Measurements from ENCODE around the gene SLC66A2.

Gene SLC66A2

DNA sequence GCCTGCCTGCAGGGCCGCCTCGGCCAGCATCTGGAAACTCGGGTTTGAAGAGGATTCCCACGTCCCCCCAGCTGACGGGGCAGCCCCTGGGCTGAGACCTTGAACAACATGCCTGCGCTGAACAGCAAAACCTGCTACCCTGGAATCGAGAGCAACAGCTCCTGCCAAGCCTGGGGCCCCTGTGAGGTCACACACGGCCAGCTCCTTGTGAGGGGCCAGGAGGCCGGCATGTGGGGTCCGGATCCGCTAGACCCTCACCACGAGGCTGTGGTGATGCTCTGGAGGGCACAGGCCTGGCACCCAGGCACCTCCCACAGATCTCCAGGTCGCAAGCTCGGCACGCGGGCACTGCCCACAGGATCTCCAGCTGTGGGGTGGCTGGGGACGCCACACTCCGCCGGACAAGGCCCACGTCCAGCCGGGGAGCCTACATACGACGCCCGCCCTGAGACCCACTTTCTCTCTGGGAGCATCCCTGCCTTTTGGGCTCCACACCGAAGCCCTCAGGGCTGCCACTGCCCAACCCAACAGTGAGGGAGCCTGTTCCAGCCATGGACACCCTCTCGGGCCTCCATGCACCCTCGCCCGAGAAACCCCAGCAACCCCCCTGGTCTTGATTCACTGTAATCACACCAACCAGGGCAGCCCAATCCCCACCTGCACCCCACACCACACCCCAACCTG lies 34.1 kb downstream of the SLC66A2 start:
- no peak for FAIRE-seq

DNA sequence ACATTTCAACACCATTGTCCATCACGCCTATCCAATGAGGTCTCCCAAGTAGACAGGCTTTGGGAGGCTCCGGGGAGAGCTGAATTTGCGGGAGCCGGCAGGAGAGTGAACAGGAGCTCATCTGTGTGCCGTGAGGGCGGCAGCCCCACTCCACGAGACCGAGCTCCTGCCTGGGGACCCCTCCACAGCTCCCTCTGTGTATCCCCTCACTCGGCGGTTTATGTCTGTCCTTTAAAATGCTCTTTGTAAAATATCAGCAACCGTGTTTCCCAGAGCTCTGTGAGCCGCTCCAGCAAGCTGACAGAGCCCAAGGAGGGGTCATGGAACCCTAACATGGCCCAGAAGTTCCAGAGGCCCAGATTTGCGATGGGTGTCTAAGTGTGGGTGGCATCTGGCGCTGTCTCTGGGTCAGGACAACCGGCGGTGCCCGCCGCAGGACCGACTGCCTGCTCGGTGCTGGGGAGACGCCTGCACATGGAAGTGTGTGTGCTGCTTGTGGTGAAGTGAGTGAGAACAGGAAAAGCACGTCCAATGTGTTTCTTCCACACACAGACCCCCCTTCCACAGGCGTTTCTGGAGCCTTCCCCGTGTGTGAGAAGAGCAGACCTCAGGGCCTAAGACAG lies 34.8 kb downstream of the SLC66A2 start:
- FAIRE-seq, result no peak

DNA sequence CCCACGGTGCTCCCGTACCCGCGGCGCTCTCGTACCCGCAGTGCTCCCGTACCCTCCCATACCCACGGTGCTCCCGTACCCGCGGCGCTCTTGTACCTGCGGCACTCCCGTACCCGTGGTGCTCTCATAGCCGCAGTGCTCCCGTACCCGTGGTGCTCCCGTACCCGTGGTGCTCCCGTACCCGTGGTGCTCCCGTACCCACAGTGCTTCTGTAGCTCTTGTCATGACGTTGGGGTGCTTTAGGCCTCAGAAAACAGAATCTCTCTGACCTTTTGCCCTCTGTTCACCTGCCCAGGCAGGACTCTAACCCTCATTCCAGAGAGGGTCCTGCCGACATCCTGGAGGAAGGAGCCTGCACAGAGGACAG lies 35.3 kb downstream of the SLC66A2 start:
- no peak for FAIRE-seq

DNA sequence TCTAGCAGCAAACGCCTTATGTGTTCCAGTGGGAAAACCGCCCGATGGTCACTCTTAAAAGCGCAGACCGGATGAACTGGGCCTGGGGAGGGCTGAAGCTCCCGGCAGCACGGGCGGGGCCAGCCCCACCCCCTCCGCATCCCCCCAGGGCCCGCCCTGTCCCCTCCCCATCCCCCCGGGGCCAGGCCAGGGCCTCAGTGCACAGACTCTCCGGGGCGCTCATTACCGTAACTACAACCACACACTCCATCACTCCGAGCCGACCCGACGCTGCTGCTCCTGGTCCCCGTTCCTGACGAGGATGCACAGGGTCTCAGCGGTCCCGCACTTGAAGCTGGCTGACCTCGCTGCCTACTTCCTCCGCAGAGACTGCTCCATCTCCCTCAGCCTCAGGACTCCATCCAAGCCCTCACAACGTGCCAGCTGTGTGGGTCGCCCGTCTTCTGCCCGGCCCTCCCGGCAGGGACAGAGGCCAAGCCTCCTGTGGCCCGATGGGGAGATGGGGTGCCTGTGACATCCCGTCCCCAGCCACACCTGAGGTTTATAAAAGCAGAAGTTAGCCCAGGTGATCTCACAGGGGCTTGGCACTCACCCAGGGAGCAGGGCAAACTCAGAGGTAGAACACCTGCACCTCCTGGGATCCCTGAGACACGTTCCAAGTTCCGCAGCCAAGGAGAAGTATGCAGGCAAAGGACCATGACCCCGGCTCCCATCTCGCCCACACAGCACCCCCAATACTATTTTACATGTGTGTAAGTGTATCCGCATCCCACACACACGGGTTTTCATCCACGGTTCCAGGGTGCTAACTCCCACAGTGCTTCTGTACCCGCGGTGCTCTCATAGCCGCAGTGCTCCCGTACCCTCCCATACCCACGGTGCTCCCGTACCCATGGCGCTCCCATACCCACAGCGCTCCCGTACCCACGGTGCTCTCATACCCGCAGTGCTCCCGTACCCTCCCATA lies 36.0 kb downstream of the SLC66A2 start:
- no peak for FAIRE-seq

DNA sequence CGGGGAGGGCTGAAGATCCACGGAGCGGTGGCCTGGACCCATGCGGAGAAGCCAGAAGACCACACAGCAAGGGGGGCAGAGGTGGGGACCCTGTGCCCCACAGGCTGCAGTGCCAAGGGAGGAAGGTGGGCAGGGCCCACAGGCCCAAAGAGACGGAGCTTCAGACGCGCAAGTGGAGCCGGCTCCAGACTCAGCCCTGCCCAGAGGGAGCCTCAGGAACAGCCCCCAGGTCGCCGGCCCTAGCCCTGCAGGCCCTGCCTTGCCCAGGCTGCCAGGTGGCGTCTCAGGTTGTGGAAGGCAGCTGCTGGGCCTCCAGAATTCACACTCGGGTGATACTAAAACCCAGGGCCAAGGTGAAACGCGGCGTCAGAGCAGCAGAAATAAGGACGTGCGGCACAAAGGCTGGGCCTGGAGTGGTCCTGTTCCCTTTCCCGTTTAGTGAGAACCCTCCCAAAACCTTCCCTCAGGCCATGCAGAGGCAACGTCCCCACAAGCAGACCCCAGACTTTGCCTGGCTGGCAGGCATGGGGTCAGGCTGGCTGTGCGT lies 36.8 kb downstream of the SLC66A2 start:
- no peak for FAIRE-seq

DNA sequence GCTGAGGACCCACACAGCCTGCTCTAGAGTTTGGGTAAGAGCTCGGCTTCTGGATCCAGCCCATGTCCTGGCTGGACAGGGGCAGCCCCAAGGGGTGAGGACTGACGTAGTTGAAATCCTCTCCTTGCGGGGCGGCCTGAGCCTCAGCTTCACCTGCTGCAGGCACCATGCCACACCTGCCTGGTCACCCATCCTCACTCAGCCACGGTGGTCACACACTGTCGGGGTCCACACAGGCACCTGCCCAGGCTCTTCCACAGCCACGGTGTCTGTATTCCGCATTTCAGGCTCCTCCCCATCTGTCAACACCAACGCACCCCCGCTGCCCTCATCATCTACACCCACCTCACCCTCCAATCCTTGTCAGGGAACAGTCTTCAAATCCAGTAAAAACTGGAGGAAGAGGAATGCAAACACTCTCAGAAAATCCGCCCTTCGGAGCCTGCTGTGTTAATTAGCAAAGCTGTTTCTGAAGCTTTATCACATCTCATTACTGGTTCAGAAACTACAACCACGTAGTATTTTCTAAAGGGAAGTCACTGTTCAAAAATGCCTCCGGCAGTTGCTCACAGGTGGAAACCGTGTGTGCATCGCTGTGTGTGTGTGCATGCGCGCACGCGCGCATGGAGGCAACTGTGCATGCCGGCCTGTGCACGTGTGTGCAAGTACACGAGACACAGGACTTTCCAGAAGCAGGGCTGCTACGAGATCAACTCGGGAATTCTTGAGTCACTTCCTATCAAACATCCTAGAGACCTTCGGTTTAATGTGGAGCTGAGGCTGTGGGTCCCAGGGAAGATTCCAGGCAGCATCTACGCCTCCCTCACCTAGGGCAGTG lies 38.2 kb downstream of the SLC66A2 start:
- no peak for FAIRE-seq

DNA sequence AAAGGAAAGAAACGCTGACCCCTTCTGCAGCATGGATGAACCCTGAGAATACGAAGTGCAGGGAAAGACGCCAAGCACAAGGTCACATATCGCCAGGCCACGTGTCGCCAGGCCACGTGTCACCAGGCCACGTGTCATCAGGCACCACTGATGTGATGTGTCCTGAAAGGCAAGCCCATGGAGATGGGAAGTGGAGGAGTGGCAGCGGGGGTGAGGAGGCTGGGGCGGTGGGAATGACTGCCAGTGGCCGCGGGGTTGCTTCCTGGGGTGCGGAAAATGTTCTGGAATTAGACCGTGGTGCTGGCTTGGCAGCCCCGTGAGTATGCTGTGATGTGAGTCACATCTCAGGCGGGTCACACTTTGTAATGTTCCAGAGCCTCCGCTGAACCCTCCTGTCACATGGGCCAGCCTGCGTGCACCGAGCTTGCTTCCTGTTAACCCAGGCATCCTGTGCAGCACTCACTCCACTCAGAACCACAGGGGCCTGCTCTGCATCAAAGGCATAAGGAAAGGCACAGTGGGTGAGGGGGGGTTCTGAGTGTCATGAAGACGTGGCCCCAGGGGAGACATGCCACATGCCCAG lies 39.0 kb downstream of the SLC66A2 start:
- FAIRE-seq, result no peak

DNA sequence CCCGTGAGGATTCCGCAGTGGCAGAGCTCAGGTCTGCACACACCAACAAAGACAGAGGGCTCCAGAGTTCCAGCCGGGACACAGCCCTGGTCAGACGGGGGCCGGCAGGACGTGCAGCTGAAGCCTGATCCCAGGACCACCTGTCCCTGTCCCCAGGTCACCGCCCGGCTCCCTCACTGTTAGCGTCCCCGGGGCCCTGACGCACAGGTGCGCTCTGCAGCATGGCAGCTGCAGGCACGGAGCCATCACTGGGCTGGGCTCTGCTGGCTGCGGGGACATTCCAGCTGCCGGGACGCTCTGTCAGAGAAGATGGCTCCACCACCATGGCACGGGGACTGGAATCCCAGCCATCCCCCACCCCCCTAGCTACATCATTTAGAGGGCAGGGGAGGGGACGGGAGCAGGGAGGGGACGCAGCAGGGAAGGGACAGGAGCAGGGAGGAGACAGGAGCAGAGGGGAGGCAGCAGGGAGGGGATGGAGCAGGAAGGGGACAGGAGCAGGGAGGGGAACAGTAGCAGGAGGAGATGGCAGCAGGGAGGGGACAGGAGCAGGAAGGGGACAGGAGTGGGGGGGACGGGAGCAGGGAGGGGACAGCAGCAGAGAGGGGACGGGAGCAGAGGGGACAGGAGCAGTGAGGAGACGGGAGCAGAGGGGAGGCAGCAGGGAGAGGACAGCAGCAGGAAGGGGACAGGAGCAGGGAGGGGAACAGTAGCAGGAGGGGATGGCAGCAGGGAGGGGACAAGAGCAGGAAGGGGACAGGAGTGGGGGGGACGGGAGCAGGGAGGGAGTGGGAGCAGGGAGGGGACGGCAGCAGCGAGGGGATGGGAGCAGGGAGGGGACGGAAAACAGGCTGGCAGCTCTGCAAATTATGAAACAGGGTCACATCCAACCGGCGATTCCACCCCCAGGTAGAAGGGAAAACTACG lies 39.8 kb downstream of the SLC66A2 start:
- FAIRE-seq, result no peak

DNA sequence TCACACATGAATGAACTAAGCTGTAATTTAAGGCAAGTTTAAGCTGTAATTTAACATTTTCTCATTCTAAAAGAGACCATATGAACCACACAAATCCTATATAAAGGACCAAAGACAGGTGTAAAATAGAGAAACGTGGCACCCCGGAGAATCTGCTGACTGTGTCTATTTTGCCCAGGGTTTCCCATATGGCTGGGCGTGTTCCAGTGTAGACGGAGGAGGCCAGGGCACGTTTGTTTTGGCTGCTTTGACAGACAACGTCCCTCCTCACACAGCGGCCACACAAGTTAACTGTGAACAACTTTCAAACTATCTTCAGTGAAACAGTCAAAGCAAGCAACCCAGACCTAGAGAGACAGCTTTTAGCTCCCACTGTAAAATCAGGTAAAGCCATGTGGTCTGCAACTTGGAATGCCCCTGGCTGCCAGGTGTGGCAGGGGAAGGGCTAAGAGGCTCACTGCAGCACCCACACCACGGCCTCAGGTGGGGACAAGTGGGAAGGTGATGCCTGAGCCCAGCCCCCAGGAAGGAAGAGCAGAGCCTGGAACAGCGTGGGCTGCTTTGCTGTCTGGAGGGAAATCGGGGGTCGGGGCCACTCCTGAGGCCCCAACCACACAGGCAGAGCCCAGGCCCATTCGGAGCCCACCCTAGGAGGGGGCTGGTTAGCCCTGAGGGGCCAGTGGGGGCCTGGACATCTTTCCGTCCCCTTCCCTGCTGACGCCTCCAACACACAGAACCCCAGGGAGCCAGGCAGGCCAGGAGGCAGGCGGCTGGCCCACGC lies 40.7 kb downstream of the SLC66A2 start:
- no peak for FAIRE-seq

DNA sequence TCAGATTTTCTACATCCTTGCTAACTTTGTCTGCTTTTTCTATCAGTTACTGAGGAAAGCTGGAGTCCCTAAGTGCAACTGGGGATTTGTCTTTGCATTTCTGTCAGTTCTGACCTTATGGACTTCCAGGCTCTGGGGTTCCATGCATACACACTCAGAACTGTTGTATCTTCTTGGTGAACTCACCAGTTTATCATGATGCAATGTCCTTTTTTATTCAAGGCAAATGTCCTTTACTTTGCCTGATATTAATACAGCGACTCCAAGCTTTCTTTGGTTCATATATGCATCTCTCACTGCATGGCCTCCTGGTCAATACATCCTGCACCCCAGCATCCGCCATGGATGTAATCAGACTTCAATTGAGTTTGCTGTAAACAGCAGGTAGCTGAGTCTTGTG lies 44.7 kb downstream of the SLC66A2 start:
- FAIRE-seq, result no peak

DNA sequence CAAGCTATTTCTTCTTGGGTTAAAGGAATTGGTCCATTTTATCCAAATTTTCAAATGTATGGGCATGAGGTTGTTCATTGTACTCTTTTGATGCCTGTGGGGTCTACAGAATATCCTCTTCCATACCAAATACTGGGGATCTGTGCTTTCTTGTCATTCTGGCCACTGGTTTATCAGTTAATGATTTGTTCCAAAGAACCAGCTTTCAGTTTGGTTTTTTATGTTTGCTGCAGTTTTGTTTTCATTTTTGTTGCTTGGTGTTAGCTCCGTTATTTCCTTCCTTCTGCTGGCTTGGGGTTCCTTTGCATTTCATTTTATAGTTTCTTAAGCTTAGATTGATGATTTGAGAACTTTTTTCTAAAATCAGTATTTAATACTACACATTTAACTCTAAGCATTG lies 45.5 kb downstream of the SLC66A2 start:
- FAIRE-seq, result no peak

DNA sequence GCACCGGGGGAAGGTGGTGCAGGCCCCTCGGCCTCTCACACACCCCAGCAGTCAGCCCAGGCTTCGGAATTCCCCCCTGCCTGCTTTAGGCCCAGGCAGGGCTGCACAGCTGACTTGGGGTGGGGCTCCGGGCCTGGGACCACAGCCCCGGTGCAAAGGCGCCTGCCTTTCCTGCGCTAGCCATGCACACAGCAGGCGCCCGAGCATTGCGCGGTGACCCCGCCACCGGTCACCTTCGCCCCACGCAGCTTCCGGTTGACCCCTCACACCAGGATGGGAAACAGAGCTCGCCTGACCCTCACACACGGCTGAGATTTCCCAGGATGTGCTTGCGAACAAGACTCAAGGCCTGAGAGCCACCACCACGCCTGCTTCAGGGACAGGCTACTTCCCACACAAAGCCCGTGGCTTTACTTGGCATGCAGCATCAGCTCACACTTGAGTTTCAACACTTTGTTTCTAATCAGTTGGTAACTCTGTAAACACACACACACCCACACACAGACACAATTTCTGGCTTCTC lies 46.0 kb downstream of the SLC66A2 start:
- no peak for FAIRE-seq

DNA sequence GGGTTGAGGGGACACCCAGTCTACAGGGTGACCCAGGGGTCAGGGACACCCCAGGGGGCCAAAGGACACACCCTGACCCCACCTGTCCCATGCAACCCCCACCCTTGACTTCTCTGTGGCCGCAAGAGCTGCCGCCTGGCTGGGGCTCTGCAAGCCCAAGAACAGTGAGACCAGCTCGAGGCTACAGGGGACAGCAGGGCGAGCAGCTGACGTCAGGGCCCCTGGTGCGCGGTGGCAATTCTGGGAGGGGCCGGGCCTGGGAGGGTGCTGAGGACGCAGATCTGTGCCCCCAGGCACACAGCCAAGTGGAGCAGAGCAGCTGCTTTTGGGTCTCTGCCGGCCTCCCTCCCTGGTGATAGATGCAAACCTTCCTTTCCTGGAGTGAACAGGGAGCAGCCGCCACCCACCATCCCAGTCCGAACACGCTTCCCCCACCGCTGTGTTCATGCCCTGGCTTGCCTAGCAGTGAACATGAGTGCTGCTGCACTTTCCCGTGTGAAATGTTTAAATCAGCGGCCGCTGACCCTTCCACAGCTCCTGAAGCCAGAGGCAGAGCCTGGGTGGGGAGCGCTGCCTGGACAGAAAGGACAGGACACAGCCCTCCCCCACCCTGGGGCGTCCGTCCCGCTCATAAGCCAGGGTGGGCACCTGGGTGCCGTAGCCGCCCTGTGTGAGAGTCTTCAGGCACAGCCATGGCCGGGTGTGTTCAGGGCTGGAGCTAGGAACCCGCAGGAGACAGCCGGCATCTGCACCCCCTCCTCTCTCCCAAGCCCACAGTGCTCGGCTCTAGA lies 46.9 kb downstream of the SLC66A2 start:
- no peak for FAIRE-seq

DNA sequence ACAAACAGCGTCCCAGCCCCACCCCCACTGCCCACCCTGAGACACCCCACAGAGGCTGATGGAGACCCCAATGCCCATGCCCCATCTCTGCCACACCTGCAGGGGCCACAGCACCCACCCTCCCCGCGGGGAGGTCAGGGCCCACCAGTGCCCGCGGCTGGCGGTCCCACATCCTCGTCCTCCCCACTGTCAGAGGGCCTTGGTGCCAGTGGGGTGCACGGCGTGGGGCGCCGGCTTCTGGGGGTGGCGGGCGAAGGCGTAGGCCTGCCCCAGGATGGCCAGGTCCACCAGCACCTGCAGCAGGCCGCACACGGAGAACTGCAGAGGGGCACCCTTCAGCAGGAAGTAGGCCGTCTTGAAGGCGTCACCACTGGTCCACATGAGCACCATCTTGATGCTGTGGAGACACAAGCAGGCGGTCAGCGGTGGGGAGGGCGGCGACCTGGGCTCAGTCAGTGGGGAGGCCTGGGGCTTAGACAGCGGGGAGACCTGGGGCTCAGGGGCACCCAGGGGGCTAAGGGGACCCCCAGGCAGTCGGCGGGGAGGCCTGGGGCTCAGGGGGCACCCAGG lies 47.6 kb downstream of the SLC66A2 start:
- FAIRE-seq, result no peak

DNA sequence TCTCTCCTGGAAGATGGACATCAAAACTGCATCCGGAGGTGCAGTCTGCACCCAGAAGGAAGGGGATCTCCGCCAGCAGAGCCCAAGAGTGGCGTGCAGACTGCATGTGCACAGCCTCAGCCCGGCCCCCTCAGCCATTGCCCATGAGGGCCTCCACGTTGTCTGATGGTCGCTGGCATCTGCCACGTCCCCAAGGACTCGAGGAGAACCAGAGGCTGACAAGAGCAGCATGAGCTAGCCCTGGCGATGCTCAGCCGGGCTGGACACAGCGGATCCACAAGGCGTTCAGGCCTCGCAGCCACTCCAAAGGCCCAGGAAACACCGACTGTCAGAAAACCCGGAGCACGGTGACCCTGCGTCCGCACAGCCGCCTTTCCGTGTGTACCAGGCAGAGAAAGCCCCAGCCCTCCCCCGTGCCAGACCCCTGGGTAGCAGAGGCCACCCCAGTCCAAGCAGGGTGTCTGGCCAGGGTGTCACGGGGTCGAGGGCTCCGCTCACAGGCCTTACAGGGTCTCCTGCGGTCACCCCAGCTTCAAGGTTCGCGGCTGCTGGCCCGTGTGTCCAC lies 48.3 kb downstream of the SLC66A2 start:
- no peak for FAIRE-seq

DNA sequence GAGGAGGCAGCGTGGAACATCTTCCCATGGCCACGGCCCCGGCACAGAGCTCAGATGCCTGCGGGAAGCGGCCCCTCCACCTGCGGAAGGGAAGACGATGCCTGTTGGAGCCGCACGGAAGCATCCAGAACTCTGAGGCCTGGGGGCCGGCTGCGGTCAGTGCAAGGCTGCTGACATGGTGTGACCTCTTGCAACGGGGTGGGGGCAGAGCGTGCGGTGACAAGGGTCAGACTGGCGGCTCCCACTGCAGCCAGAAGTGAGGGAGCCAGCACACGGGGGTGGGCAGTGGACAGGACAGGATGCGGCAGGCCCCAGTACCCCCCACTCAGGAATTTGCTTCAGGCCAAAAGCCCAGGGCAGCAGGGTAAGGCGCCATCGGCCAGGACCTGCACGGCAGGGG lies 48.8 kb downstream of the SLC66A2 start:
- no peak for FAIRE-seq

DNA sequence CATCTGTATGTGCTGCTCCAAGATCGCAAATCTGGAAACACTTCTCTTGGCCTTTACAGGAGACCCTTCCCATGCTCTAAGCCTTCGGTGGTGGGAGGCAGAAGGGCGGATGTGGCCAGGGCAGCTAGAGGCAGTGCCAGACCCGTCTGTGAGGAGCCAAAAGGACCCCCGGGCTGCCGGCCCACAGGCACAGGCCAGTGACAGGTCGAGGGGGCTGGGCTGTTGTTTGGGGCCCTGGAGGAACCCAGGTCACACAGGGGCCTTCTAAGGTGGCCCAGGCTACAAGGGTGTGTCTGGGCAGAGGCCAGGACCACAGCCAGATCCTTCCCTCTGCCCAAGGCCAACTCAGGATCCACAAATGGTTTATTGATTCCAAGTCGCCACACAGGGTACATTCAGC lies 49.4 kb downstream of the SLC66A2 start:
- FAIRE-seq, result no peak

DNA sequence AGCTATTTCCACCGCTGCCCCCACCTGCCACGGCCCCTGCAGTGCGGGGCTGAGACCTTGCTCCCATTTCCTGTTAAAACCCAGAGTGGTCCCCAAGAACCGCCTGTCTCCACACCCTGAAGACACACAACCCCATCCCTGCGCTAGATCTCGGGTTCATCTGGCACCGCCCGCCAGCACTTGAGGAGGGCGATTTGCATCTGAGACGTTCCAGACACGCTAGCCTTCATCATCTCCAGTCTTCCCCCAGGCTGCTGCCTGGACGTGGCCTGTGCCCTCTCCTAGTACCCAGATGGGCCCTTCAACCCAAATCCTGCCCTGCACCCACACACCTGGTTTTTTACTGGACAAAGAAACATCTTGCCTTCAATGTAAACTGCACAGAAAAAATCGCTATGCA lies 49.8 kb downstream of the SLC66A2 start:
- FAIRE-seq, result no peak
